Middle frontal gyrus (tissue), 1 donor: ENCODE measurements around the gene SMYD5.

Experiments used
- DNase-seq: peaks from one replicate; pipeline ENCODE4 v3.0.0-alpha.2; 2015; ENCODE audit warnings: low spot score; ENCODE audit errors: extremely low spot score

The SMYD5 gene

DNA sequence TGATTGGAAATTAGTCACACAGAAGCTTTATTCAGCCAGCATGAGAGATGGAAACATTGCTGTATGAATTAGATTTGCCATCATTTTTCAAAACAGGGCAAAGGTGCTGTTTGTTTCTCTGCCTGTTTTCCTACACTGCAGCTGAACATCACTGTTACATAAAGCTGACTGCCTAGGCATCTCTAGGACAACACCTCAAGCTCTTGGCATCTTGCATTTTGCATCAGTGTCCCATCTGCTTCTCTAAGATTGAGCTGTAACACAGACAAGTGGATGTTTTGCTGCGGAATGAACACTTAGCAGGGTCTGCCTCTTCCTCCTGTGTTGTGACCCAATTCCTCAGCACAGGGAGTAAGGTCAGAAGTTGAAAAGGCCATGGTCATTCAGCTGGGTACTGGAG is 24.9 kb downstream of the SMYD5 start:
- DNase-seq: no peak

DNA sequence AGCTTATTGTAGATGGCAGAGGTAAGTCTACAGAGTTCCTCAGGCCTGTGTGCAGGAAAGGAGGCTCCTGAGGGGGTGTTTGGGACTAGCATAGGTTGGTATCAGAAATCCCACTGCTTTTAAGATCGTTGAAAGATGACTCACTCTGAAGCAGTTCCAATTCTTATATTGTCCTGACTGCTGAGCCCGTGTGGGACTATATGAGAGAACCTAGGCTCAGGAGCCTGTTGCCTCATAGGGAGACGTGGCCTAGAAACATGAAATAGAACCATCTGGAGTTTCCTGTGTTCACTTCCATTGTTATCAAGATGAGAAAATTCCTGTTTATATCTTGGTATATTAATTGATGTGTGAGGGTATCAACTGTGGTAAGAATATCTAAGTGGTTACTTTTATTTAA is 25.7 kb downstream of the SMYD5 start:
- no peak for DNase-seq

DNA sequence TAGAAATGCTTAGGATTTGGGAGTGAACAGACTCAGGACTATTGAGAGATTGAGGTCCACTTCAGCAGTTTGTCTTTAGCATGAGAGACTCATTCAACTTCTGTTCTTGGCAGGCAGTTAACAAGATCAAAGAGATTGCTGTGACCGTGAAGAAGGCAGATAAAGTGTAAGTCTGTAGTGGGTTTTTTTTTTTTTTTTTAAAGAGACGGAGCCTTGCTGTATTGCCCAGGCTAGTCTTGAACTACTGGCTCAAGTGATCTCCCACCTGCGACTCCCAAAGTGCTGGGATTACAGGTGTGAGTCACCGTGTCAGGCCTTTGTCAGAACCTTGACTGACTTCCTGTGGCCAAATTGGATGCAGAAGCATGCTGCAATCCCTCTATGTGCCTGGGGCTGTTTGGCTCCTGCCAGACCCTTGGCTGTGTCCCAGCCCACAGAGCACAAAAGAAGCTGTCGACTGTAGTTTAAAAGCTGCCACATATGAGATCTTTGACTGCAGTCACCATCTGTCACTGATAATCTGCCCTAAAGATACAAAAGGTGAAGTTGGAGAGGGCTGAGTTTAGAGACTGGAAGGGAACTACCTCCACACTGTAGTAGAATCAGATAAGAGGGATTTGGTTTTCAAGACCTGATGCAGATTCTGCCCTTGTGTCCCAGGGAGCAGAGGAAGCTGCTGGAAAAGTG is 30.0 kb downstream of the SMYD5 start:
- no peak for DNase-seq

GRCh38 chr2:73244580-73244979 is 30.5 kb downstream of the SMYD5 start:
- no peak for DNase-seq

GRCh38 chr2:73246850-73247249 is 32.8 kb downstream of the SMYD5 start:
- DNase-seq: no peak

DNA sequence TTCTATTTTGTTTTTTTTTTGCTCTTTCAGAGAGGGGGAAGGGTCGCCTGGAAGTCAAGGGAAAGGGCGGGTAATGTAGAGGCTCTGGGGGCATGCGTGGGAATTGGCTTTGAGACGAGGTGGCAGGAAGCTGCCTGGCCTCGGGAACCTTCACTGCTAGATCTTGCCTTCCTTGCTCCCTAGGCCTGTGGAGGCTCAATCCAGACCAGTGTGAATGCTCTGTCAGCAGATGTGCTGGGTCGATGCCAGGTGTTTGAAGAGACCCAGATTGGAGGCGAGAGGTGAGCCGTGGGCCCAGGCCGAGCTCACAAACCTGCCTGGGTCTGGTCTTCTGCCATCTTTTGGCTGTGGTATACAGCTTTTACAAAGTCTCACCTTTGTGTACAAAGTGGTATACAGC is 35.6 kb downstream of the SMYD5 start:
- DNase-seq: no peak

DNA sequence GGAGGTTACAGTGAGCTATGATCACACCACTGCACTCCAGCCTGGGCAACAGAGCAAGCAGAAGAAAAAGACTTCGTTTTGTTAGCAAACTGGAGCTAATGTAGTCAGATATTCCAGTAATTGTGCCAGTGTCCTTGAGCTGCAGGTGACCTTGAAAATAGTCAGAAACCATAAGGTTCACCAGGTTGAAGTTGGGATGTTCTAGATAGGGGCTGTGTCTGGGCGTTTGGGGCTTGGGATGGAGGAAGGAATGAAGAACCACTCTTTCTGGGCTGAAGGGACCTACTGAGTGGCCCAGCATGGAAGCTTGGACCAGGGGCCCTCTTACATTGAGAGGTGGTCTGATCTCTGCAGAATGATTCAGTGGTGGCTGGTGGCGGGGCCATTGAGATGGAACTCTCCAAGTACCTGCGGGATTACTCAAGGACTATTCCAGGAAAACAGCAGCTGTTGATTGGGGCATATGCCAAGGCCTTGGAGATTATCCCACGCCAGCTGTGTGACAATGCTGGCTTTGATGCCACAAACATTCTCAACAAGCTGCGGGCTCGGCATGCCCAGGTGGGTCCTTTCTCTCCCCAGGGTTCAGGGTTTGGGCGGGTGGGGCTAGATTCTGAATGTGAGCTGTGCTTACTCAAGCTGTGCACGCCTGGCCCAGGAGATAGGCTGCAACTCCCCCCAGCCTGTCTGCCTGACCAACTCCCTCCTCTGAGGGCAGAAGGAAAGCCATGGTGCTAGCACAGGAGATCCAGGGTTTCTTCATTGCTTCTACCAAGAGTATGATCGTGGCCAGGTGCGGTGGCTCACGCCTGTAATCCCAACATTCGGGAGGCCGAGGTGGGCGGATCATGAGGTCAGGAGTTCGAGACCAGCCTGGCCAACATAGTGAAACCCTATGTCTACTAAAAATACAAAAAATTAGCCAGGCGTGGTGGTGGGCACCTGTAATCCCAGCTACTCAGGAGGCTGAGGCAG is 37.1 kb downstream of the SMYD5 start:
- no peak for DNase-seq

DNA sequence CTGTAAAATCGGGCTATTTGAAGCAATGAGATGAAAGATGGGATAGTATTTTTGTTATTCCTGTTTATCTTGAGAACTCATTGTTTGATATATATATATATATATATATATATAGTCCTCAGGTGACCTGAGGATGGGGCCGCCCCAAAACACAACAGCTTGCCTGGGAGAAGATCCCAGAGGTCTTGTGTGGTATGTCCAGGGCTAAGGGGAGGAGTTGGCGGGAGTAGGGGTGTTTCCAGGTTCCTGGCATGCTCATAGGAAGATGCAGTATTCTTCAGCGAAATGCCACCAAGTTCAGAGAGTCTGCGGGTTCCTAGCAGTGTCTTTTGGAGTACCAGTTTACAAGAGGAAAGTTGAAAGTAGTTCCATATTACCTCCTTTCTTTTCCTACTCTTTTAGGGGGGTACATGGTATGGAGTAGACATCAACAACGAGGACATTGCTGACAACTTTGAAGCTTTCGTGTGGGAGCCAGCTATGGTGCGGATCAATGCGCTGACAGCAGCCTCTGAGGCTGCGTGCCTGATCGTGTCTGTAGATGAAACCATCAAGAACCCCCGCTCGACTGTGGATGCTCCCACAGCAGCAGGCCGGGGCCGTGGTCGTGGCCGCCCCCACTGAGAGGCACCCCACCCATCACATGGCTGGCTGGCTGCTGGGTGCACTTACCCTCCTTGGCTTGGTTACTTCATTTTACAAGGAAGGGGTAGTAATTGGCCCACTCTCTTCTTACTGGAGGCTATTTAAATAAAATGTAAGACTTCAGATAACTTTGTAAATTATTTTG is 38.4 kb downstream of the SMYD5 start:
- no peak for DNase-seq

GRCh38 chr2:73253400-73253799 is 39.4 kb downstream of the SMYD5 start:
- no peak for DNase-seq

DNA sequence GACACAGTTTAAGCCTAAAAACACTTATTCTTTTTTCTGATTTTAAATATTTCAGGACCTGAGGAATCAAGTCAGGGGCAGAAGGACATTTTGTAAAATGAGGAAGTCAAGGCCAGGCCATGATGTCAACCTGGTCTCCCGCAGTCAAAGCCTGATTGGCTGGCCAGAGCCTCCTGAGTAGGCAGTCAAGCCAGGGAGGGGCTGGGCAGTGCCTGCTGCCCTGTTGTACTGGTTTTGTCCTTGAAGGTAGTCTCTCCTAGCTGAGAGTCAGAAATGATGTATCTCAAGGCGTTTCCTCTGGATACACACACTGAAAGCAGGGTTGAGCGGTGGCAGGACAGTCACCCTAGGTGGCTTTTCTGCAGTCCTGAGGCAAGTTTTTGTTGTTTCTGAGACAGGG is 39.9 kb downstream of the SMYD5 start:
- DNase-seq: no peak

- no peak for DNase-seq
These were observed 40.4 kb downstream of the SMYD5 start for GRCh38 chr2:73254343-73255006.

DNA sequence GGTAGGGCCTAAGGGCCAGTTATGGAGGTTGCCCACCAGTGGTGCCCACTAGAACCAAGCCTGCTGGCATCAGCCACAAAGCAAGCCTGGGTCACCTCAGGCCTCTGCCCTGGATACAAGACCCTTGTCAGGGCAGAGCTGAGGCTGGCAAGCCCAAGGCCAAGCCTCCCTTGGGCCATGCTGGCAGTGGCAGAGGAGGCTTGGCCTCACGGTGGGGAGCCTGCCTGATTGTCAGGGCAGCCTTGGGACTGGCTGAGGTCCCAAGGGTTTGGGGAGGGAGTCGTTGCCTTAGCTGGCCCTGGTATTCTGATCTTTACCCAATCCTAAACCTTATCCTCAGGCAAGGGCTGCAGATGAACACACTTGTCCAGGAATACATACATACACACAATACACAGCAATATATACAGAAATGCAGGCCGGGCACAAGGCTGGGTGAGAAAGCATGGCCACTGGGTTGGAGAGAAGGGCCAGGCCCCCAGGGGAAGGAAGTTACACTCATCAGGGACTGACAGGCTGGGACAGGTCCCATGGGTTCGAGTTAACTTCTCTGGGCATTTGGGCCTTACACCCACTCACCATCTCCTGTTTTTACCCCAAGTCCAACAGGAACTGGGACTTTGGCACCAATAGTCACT is 41.1 kb downstream of the SMYD5 start:
- DNase-seq: no peak

GRCh38 chr2:73255907-73256617 is 42.0 kb downstream of the SMYD5 start:
- no peak for DNase-seq

GRCh38 chr2:73256618-73256922 is 42.5 kb downstream of the SMYD5 start:
- no peak for DNase-seq

DNA sequence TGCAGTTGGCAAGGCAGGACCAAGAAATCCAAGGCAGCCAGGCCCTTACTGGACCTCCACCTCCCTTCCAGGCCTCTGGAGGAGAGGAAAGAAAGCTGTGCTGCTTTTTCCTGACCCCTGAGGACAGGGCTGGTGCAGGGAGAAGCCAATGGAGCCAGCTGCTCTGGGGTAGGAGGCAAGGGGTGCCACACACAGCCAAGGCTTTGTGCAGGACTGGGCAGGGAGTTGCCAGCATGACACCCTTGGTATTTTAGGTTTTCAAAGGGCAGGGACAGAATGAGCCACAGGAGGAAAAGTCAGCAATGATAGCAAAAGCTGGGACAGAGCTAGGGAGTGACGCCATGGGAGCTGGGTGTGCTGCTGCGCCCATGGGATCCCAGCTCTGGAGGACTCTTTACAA is 43.0 kb downstream of the SMYD5 start:
- DNase-seq: no peak

- DNase-seq: no peak
These were observed 43.5 kb downstream of the SMYD5 start for GRCh38 chr2:73257425-73258125.

DNA sequence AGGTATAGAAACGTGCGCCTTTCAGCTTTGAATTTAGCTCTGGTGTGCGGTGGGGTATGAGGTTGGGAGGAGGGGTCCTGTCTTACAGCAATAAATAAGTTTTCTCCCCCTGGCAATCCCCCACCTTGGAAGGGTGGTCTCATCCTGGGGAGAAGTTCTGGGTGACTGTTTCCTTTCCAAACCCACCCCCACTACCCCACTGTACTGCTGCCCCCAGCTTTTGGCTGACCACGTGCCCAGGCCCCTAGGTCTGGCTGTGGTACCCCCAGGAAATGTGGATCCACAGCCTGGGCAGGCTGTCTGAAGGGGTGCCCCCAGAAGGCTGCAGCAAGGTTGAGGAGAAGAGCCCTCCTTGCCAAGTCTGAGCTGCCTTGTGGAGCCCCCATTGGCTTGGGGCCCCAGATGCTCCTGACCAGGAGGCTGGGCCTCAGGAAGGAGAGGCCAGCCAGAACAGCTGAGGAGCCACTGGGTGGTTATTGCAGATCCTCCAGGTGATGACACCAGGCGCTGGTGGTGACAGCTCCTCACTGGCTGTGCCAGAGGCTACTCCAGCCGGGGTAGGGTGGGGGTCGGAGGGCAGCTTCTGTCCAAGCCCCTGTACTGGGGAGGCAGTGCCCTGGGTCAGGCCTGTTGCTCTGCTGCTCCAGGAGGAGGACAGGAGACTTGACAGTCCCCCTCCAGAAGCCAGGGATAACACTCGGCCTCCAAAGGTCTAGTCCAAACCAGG is 44.3 kb downstream of the SMYD5 start:
- no peak for DNase-seq

DNA sequence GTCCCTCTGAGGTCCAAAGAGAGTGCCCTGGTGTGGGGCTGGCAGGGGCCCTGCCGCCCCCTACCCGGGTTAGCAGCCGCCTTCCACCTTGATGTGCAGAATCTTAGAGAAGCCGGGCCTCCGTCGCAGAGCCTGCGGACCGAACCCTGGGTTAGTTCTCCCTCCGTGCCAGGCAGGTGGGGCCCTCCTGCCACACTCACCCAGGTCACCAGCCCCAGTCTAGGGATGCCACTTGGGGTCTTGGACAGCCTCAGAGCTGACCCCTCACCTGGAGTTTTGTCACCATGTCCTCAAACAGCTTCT is 44.8 kb downstream of the SMYD5 start:
- DNase-seq: no peak

DNA sequence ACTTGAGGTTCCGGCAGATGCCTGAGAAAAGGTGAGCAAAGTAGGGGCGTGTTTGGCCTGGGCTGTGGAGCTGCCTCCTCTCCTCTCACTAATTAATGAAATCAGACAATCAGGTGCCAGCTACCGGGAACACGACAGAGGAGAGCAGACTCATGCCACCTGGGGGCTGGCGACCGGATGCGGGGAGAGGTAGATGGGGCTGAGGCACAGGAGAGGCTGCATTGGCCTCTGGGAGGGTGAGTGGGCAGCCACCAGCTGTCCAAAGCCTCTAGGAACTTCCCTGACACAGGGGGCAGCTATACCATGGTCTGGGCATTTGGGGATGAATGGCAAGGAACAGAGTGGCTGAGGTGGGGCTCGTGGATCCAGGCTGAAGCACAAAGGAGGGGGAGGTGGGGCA is 45.2 kb downstream of the SMYD5 start:
- no peak for DNase-seq
